ENCODE measurements around the gene TRHDE.

The TRHDE gene

GRCh38 chr12:72293701-72294100, 21.5 kb downstream of the TRHDE start:
- Histone ChIP-seq H3K9ac (ENCODE audit: low read length) (no peak overlapping the region), H3K27me3 (ENCODE audit: low read depth, low read length) (no peaks in the 10 kb centered on the region), H3K9me3 (ENCODE audit: insufficient read depth, low read length) (no peaks in the 10 kb centered on the region), H3K4me2 (ENCODE audit: low read length) (no peak overlapping the region), H3K4me1 (ENCODE audit: low read length) (no peaks in the 10 kb centered on the region), H4K20me1 (ENCODE audit: insufficient read depth, low read length) (no peaks in the 10 kb centered on the region), H2AFZ (ENCODE audit: low read depth, low read length) (no peak overlapping the region), H3K36me3 (replicated peaks; ENCODE audit: low read depth, low read length) (no peaks in the 10 kb centered on the region), H3K4me3 (ENCODE audit: low read length) (no peak overlapping the region), H3K27ac (ENCODE audit: low read length) (no peak overlapping the region), H3K79me2 (ENCODE audit: low read length) (no peaks in the 10 kb centered on the region)
- no peak for TF ChIP-seq CTCF (IDR thresholded peaks at IDR 0.05; ENCODE audit: low read depth, low read length)
- TF ChIP-seq EZH2phosphoT487 (IDR thresholded peaks at IDR 0.05; ENCODE audit: low read depth): no peak

- Histone ChIP-seq H3K4me3 (ENCODE audit: low read length) (no peak overlapping the region), H3K27me3 (ENCODE audit: low read depth, low read length) (no peaks in the 10 kb centered on the region), H3K4me2 (ENCODE audit: low read length) (no peak overlapping the region), H3K36me3 (replicated peaks; ENCODE audit: low read depth, low read length) (no peaks in the 10 kb centered on the region), H3K9me3 (ENCODE audit: insufficient read depth, low read length) (no peaks in the 10 kb centered on the region), H3K9ac (ENCODE audit: low read length) (no peak overlapping the region), H2AFZ (ENCODE audit: low read depth, low read length) (no peak overlapping the region), H4K20me1 (ENCODE audit: insufficient read depth, low read length) (no peaks in the 10 kb centered on the region), H3K27ac (ENCODE audit: low read length) (no peak overlapping the region), H3K79me2 (ENCODE audit: low read length) (no peaks in the 10 kb centered on the region), H3K4me1 (ENCODE audit: low read length) (no peaks in the 10 kb centered on the region)
- TF ChIP-seq CTCF (IDR thresholded peaks at IDR 0.05; ENCODE audit: low read depth, low read length): no peak
- no peak for TF ChIP-seq EZH2phosphoT487 (IDR thresholded peaks at IDR 0.05; ENCODE audit: low read depth)
Observed at GRCh38 chr12:72295101-72295500, 22.9 kb downstream of the TRHDE start.

DNA sequence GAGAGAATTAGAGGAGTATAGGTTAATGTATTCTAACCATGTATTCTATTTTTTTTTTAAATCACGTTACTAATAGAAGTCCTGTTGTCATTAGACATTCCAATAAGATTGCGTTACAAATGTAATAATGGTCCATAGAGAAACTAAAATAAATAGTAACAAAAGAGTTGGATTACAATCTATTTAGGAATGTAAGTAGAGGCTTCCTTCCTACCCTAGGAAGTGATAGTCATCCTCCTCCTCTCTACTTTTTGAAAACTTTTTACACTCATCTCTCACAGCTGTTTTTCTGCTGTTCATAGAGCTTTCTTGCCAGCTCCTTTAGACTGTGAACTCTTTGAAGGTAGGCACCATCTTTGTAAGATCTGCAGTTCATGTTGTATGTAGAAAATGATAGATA, 23.6 kb downstream of the TRHDE start:
- Histone ChIP-seq H4K20me1 (ENCODE audit: insufficient read depth, low read length) (no peaks in the 10 kb centered on the region), H3K4me3 (ENCODE audit: low read length) (no peak overlapping the region), H3K9me3 (ENCODE audit: insufficient read depth, low read length) (no peaks in the 10 kb centered on the region), H3K27ac (ENCODE audit: low read length) (no peak overlapping the region), H3K36me3 (replicated peaks; ENCODE audit: low read depth, low read length) (no peaks in the 10 kb centered on the region), H3K27me3 (ENCODE audit: low read depth, low read length) (no peaks in the 10 kb centered on the region), H2AFZ (ENCODE audit: low read depth, low read length) (no peak overlapping the region), H3K4me2 (ENCODE audit: low read length) (no peak overlapping the region), H3K79me2 (ENCODE audit: low read length) (no peaks in the 10 kb centered on the region), H3K4me1 (ENCODE audit: low read length) (no peaks in the 10 kb centered on the region), H3K9ac (ENCODE audit: low read length) (no peak overlapping the region)
- TF ChIP-seq CTCF (IDR thresholded peaks at IDR 0.05; ENCODE audit: low read depth, low read length): no peak
- no peak for TF ChIP-seq EZH2phosphoT487 (IDR thresholded peaks at IDR 0.05; ENCODE audit: low read depth)

GRCh38 chr12:72296389-72296788, 24.2 kb downstream of the TRHDE start:
- no peak overlapping the region for H3K9ac ChIP-seq (ENCODE audit: low read length)
- H3K4me3 ChIP-seq (ENCODE audit: low read length): no peak overlapping the region
- no peaks in the 10 kb centered on the region for H3K4me1 ChIP-seq (ENCODE audit: low read length)
- H4K20me1 ChIP-seq (ENCODE audit: insufficient read depth, low read length): no peaks in the 10 kb centered on the region
- H2AFZ ChIP-seq (ENCODE audit: low read depth, low read length): no peak overlapping the region
- TF ChIP-seq EZH2phosphoT487 (IDR thresholded peaks at IDR 0.05; ENCODE audit: low read depth) (no peak), CTCF (IDR thresholded peaks at IDR 0.05; ENCODE audit: low read depth, low read length) (no peak)
- no peaks in the 10 kb centered on the region for H3K36me3 ChIP-seq (replicated peaks; ENCODE audit: low read depth, low read length)
- H3K79me2 ChIP-seq (ENCODE audit: low read length): no peaks in the 10 kb centered on the region
- no peak overlapping the region for H3K27ac ChIP-seq (ENCODE audit: low read length)
- H3K4me2 ChIP-seq (ENCODE audit: low read length): no peak overlapping the region
- no peaks in the 10 kb centered on the region for H3K27me3 ChIP-seq (ENCODE audit: low read depth, low read length)
- H3K9me3 ChIP-seq (ENCODE audit: insufficient read depth, low read length): no peaks in the 10 kb centered on the region
